WTC11 (cell line): ENCODE results near the gene SLC22A31.
A peak's percentile ranks its signal among the peaks of the same experiment; 100 is the strongest.

Experiments
- CTCF ChIP-seq: fragments of 200-600 bp; IDR thresholded peaks from 2 replicates; pipeline ENCODE4 v1.8.0; 2022; ENCODE audit warnings: antibody characterized with exemption
- E2F1 ChIP-seq: sonication (generic); formaldehyde crosslinking; IDR thresholded peaks from 2 replicates; pipeline ENCODE4 v1.8.0; 2022; ENCODE audit warnings: mild to moderate bottlenecking, missing genetic modification reagents
- ELF4 ChIP-seq: sonication (generic); formaldehyde crosslinking; IDR thresholded peaks from 2 replicates; pipeline ENCODE4 v1.8.1; 2022; ENCODE audit warnings: low read depth, mild to moderate bottlenecking, moderate library complexity, missing genetic modification reagents
- FOXJ3 ChIP-seq: sonication (generic); formaldehyde crosslinking; IDR thresholded peaks from 2 replicates; pipeline ENCODE4 v1.9.0; 2021; ENCODE audit warnings: missing genetic modification reagents, mild to moderate bottlenecking, borderline replicate concordance
- FOXP1 ChIP-seq: sonication (generic); formaldehyde crosslinking; IDR thresholded peaks from 2 replicates; pipeline ENCODE4 v1.8.0; 2022; ENCODE audit warnings: missing genetic modification reagents, mild to moderate bottlenecking, moderate library complexity, borderline replicate concordance
- JUN ChIP-seq: sonication (generic); formaldehyde crosslinking; IDR thresholded peaks from 2 replicates; pipeline ENCODE4 v1.8.0; 2023; ENCODE audit warnings: mild to moderate bottlenecking, missing genetic modification reagents
- NFATC4 ChIP-seq: fragments of 250-450 bp; sonication (Bioruptor Pico); IDR thresholded peaks from 2 replicates; pipeline ENCODE4 v1.9.0; 2021; ENCODE audit warnings: mild to moderate bottlenecking
- NR2C2 ChIP-seq: sonication (generic); formaldehyde crosslinking; IDR thresholded peaks from 2 replicates; pipeline ENCODE4 v1.8.0; 2022; ENCODE audit warnings: mild to moderate bottlenecking, missing genetic modification reagents
- TEAD4 ChIP-seq: sonication (generic); formaldehyde crosslinking; IDR thresholded peaks from 2 replicates; pipeline ENCODE4 v1.8.0; 2022; ENCODE audit warnings: mild to moderate bottlenecking, missing genetic modification reagents
- ZNF121 ChIP-seq: sonication (generic); formaldehyde crosslinking; IDR thresholded peaks from 2 replicates; pipeline ENCODE4 v1.8.0; 2023; ENCODE audit warnings: missing genetic modification reagents
- ZNF232 ChIP-seq: sonication (generic); formaldehyde crosslinking; IDR thresholded peaks from 2 replicates; pipeline ENCODE4 v1.8.0; 2022; ENCODE audit warnings: mild to moderate bottlenecking, missing genetic modification reagents
- ZNF671 ChIP-seq: fragments of 250-450 bp; sonication (Bioruptor Pico); IDR thresholded peaks from 2 replicates; pipeline ENCODE4 v1.8.0; 2021; ENCODE audit warnings: mild to moderate bottlenecking

GRCh38 chr16:89241187-89242007 is 41.1 kb upstream of the SLC22A31 start:
- TF ChIP-seq CTCF: no peak
- TF ChIP-seq JUN (CRISPR knock-in tag): no peak
- TF ChIP-seq ZNF121 (CRISPR knock-in tag): peak; percentile 43; the same call in 1 of the 2 replicates
- no peak for TF ChIP-seq NFATC4 (CRISPR knock-in tag)
- no peak for TF ChIP-seq E2F1
- TF ChIP-seq FOXJ3 (CRISPR knock-in tag): no peak
- no peak for TF ChIP-seq ZNF232 (CRISPR knock-in tag)
- no peak for TF ChIP-seq TEAD4 (CRISPR knock-in tag)
- TF ChIP-seq ZNF671: no peak
- no peak for TF ChIP-seq NR2C2 (CRISPR knock-in tag)
- 0 out of 2 replicates have a peak, but pooled peaks have one; percentile 33 for TF ChIP-seq FOXP1 (CRISPR knock-in tag)
- no peak for TF ChIP-seq ELF4 (CRISPR knock-in tag)
